Measurements from ENCODE around the gene PACSIN2.
"Not testable (repeated sequence)": the region's sequence is repeated elsewhere in the genome, so short reads cannot be mapped to it uniquely, and the experiment has no call there.

The PACSIN2 gene

DNA sequence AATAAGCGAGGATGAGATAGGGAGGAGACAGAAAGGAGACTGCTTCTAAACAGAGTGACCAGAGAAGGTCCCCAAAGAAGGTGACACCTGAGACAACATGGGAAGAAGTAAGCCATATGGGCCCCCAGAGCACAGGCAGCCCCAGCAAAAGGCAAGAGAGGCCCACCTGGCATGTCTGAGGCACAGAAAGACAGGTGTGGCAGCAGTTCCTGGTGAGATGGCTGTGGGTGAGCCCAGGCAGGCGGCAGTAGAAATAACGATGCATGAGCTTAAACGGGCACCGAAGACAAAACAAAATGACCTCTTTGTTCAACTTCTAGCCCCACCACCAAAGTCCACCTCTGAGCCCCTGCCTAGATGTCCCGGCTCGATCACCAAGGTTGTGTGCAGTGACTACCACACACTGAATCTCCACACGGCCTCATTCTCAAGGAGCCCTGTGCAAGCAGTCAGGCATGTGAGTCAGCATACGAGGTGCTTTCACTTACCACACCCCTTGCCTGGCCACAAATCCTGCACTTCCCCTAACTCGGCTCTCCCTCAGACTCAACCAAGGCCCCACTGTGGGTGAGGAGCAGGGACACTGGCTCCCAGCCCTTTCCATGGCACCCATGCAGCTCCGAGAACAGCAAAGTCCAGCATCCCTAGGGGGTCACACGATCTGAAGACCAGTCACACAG is 77.6 kb downstream of the PACSIN2 start:
- H3K27ac ChIP-seq (ENCODE audit: low read depth, low read length), result peak overlapping the region; percentile 57; the same call in 1 of the 2 replicates
- H2AFZ ChIP-seq (ENCODE audit: low read length, unreplicated experiment), result no peak overlapping the region
- H3K36me3 ChIP-seq (ENCODE audit: insufficient read depth, low read length), result no peaks in the 10 kb centered on the region
- H3K79me2 ChIP-seq (ENCODE audit: control insufficient read depth, insufficient read depth, low read length, unreplicated experiment), result peaks cover 67% of the 10 kb centered on the region
- no peaks in the 10 kb centered on the region for H3K27me3 ChIP-seq (ENCODE audit: insufficient read depth, low read length)
- H3K4me1 ChIP-seq (ENCODE audit: control insufficient read depth, insufficient read depth, low read length, unreplicated experiment), result peaks cover 65% of the 10 kb centered on the region
- no peak overlapping the region; the same call in 1 of the 2 replicates for H3K4me3 ChIP-seq (ENCODE audit: low read depth, low read length)

GRCh38 chr22:42936680-42937079 is 78.3 kb downstream of the PACSIN2 start:
- not testable (repeated sequence) for H3K27me3 ChIP-seq (ENCODE audit: insufficient read depth, low read length); H3K36me3 ChIP-seq (ENCODE audit: insufficient read depth, low read length); H2AFZ ChIP-seq (ENCODE audit: low read length, unreplicated experiment); H3K27ac ChIP-seq (ENCODE audit: low read depth, low read length); H3K4me3 ChIP-seq (ENCODE audit: low read depth, low read length)
- Histone ChIP-seq H3K79me2 (ENCODE audit: control insufficient read depth, insufficient read depth, low read length, unreplicated experiment) (peaks cover 74% of the 10 kb centered on the region), H3K4me1 (ENCODE audit: control insufficient read depth, insufficient read depth, low read length, unreplicated experiment) (peaks cover 69% of the 10 kb centered on the region)

GRCh38 chr22:42934338-42934737 is 80.6 kb downstream of the PACSIN2 start:
- peaks cover 74% of the 10 kb centered on the region for H3K4me1 ChIP-seq (ENCODE audit: control insufficient read depth, insufficient read depth, low read length, unreplicated experiment)

GRCh38 chr22:42933485-42934091 is 81.4 kb downstream of the PACSIN2 start:
- H3K27ac ChIP-seq (ENCODE audit: low read depth, low read length), result peak overlapping the region; percentile 99

More at GRCh38 chr22:42934338-42934737, 80.6 kb downstream of the PACSIN2 start:
- Histone ChIP-seq H3K4me3 (ENCODE audit: low read depth, low read length) (peak overlapping the region; percentile 59; the same call in 1 of the 2 replicates), H3K79me2 (ENCODE audit: control insufficient read depth, insufficient read depth, low read length, unreplicated experiment) (peaks cover 85% of the 10 kb centered on the region), H3K36me3 (ENCODE audit: insufficient read depth, low read length) (no peaks in the 10 kb centered on the region), H2AFZ (ENCODE audit: low read length, unreplicated experiment) (no peak overlapping the region), H3K27ac (ENCODE audit: low read depth, low read length) (peak overlapping the region; percentile 99), H3K27me3 (ENCODE audit: insufficient read depth, low read length) (no peaks in the 10 kb centered on the region)

DNA sequence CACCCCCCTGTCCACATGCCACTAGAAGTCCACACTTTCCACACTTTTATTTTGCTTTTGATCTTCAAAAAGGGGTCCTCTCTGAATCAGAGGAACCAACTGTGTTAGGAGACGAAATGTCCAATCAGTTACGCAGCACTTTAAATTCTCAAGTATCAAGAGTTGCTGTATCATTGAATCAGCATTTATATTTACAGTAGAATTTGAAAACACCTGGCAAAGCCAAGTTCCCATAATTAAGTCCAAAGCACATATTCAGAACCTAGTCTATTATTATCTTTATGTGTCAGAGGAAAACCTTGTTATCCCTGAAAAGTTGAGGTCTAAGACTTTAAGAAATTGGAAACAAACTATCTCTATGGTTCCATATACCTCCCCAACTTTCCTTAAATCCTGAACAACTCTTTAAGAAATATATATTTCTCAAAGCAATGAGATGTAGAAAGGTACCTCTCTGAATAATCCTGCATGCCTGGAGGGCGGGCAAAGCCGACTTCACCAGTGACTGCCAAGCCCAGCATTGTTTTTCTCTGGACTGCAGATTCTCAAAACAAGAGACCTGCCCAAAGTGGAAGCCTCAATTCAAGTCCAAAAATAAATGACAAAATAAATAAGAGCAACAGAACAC is 82.0 kb downstream of the PACSIN2 start:
- Histone ChIP-seq H3K4me3 (ENCODE audit: low read depth, low read length) (peak overlapping the region; percentile 59), H3K36me3 (ENCODE audit: insufficient read depth, low read length) (no peaks in the 10 kb centered on the region)

More at GRCh38 chr22:42933485-42934091, 81.4 kb downstream of the PACSIN2 start:
- Histone ChIP-seq H3K36me3 (ENCODE audit: insufficient read depth, low read length) (no peaks in the 10 kb centered on the region), H2AFZ (ENCODE audit: low read length, unreplicated experiment) (no peak overlapping the region), H3K79me2 (ENCODE audit: control insufficient read depth, insufficient read depth, low read length, unreplicated experiment) (peaks cover 85% of the 10 kb centered on the region), H3K4me3 (ENCODE audit: low read depth, low read length) (peak overlapping the region; percentile 59), H3K4me1 (ENCODE audit: control insufficient read depth, insufficient read depth, low read length, unreplicated experiment) (peaks cover 71% of the 10 kb centered on the region), H3K27me3 (ENCODE audit: insufficient read depth, low read length) (no peaks in the 10 kb centered on the region)

GRCh38 chr22:42932197-42932519 is 82.8 kb downstream of the PACSIN2 start:
- H3K36me3 ChIP-seq (ENCODE audit: insufficient read depth, low read length), result no peaks in the 10 kb centered on the region
- peaks cover 60% of the 10 kb centered on the region for H3K4me1 ChIP-seq (ENCODE audit: control insufficient read depth, insufficient read depth, low read length, unreplicated experiment)
- H3K79me2 ChIP-seq (ENCODE audit: control insufficient read depth, insufficient read depth, low read length, unreplicated experiment), result peaks cover 84% of the 10 kb centered on the region
- H3K4me3 ChIP-seq (ENCODE audit: low read depth, low read length), result no peak overlapping the region
- no peak overlapping the region for H2AFZ ChIP-seq (ENCODE audit: low read length, unreplicated experiment)
- peak overlapping the region; percentile 99 for H3K27ac ChIP-seq (ENCODE audit: low read depth, low read length)
- H3K27me3 ChIP-seq (ENCODE audit: insufficient read depth, low read length), result no peaks in the 10 kb centered on the region

More for the DNA sequence above, 82.0 kb downstream of the PACSIN2 start:
- peak overlapping the region; percentile 99 for H3K27ac ChIP-seq (ENCODE audit: low read depth, low read length)
- peaks cover 88% of the 10 kb centered on the region for H3K79me2 ChIP-seq (ENCODE audit: control insufficient read depth, insufficient read depth, low read length, unreplicated experiment)
- H3K4me1 ChIP-seq (ENCODE audit: control insufficient read depth, insufficient read depth, low read length, unreplicated experiment), result peaks cover 68% of the 10 kb centered on the region
- no peaks in the 10 kb centered on the region for H3K27me3 ChIP-seq (ENCODE audit: insufficient read depth, low read length)
- H2AFZ ChIP-seq (ENCODE audit: low read length, unreplicated experiment), result no peak overlapping the region

DNA sequence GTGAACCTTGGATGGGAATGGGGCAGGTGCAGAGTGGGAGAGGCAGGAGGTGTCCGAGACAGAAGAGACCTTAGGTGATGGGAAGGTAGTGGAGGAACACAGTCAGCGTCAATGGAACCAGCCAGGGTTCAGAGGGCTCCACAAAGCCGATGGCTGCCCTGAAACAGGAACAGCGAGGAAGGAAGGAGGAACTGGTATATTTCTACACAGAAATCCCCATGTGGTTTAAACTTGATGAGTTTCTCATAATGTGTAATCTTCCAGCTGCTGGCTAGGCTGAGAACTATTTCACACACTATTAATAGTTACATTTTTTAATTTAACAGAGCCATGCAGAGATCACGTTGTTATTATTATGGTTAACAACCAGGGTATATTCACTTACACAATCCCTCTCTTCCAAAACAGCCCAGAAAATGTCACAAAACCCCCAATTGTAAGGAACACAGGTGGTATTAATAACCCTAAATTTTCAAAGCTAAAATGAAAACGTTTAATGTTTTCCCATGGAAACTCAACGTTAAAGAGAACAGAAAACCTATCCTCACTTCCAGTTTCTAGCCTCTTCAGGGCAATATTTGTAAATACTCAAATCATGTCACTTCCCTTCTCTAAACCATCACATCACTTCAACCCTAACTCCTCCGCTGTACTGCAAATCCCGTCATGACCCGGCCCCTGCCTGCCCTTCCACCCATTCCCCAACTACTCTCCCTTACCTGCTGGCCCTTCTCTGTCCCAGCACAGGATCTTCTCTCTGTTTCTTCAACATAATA is 83.3 kb downstream of the PACSIN2 start:
- Histone ChIP-seq H3K79me2 (ENCODE audit: control insufficient read depth, insufficient read depth, low read length, unreplicated experiment) (peaks cover 79% of the 10 kb centered on the region), H3K27me3 (ENCODE audit: insufficient read depth, low read length) (no peaks in the 10 kb centered on the region), H3K4me3 (ENCODE audit: low read depth, low read length) (peak overlapping the region; percentile 37; the same call in 1 of the 2 replicates), H3K36me3 (ENCODE audit: insufficient read depth, low read length) (no peaks in the 10 kb centered on the region), H3K27ac (ENCODE audit: low read depth, low read length) (peak overlapping the region; percentile 99), H3K4me1 (ENCODE audit: control insufficient read depth, insufficient read depth, low read length, unreplicated experiment) (peaks cover 56% of the 10 kb centered on the region), H2AFZ (ENCODE audit: low read length, unreplicated experiment) (no peak overlapping the region)

- Histone ChIP-seq H3K4me3 (ENCODE audit: low read depth, low read length) (peak overlapping the region; percentile 37; the same call in 1 of the 2 replicates), H3K36me3 (ENCODE audit: insufficient read depth, low read length) (no peaks in the 10 kb centered on the region), H3K4me1 (ENCODE audit: control insufficient read depth, insufficient read depth, low read length, unreplicated experiment) (peaks cover 56% of the 10 kb centered on the region), H3K27me3 (ENCODE audit: insufficient read depth, low read length) (no peaks in the 10 kb centered on the region), H3K27ac (ENCODE audit: low read depth, low read length) (peak overlapping the region; percentile 99), H3K79me2 (ENCODE audit: control insufficient read depth, insufficient read depth, low read length, unreplicated experiment) (peaks cover 77% of the 10 kb centered on the region), H2AFZ (ENCODE audit: low read length, unreplicated experiment) (no peak overlapping the region)
Observed at GRCh38 chr22:42930810-42931420, 84.0 kb downstream of the PACSIN2 start.

DNA sequence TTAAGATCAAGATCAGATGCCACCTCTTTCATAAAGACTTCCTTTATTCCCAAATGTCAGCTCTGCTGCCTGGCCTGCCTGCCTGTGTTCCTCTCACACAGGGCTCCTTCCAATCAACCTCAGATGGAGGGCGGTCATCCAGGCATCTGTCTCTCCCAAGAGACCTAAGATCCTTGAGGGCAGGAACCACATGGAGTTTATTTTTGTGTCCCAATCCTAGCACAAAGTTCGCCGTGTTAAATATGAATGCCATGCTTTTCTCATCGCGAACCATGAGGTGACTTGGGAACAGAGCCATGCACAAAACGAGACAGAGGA is 85.2 kb downstream of the PACSIN2 start:
- H3K36me3 ChIP-seq (ENCODE audit: insufficient read depth, low read length), result no peaks in the 10 kb centered on the region
- no peak overlapping the region for H2AFZ ChIP-seq (ENCODE audit: low read length, unreplicated experiment)
- peaks cover 73% of the 10 kb centered on the region for H3K79me2 ChIP-seq (ENCODE audit: control insufficient read depth, insufficient read depth, low read length, unreplicated experiment)
- no peak overlapping the region for H3K27ac ChIP-seq (ENCODE audit: low read depth, low read length)
- H3K4me3 ChIP-seq (ENCODE audit: low read depth, low read length), result no peak overlapping the region
- H3K4me1 ChIP-seq (ENCODE audit: control insufficient read depth, insufficient read depth, low read length, unreplicated experiment), result peaks cover 51% of the 10 kb centered on the region
- no peaks in the 10 kb centered on the region for H3K27me3 ChIP-seq (ENCODE audit: insufficient read depth, low read length)

Data from ACC112 (cell line).